ENCODE data around the gene FBLN1.
"Not testable (repeated sequence)": the region's sequence is repeated elsewhere in the genome, so short reads cannot be mapped to it uniquely, and the experiment has no call there.

The FBLN1 gene

DNA sequence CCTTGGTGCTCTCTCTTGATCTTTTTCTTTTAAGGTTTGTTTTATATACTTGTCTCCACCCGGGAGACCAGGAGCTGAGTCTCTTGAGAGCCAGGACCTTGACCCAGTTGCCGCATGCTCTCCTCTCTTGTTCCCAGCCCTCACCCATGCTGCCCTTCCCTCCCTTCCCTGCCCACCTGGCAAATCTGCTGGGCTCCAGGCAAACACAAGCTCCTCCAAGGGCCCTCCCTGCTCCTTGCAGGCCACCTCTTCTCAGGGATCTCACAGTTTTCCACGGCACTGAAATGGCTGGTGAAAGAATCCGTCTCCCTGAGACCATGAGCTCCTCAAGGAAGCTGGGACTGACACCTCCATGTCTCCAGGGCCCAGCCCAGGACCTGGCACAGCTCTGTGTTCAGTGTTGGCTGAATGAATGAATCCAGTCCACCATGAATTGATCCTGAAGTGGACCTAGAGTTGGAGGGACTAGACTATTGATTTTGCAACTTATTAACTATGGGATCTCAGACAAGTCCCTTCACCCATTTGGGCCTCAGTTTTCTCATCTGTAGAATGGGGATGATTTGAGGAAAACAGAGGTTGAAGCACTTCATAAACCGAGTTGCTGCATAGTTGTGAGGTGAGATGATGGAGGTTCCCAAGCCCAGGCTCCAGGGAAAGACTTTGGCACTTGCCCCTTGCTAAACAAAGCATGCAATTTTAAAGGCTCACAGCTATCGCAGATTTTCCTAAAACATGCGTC is 25.1 kb upstream of the FBLN1 start:
- no peak for DNase-seq

DNA sequence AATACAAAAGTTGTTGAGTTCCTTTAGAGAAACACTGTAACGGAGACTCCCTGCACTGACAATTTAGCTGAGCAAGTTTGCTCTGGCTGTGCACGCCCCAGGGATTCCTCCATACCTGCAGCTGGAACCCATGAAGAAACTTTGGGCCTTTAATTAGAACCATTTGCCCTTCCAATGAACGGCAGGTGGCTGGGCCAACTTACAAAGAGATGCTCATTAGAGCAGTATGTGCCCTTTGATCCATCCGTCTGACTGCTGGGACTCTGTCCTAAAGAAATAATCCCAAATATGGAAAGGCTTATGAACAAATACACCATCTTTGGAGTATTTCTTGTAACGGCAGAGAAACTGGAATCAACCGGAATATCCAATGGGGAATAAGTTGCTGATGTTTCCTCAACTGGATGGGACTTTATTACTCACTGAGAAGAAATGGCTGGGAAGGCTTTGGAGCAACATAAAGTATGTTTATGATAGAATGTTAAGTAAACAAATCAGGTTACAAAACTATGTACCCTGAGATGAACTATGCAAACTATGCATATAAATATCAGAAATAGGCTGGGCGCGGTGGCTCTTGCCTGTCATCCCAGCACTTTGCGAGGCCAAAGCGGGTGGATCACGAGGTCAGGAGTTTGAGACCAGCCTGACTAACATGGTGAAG is 24.4 kb upstream of the FBLN1 start:
- DNase-seq = no peak

DNA sequence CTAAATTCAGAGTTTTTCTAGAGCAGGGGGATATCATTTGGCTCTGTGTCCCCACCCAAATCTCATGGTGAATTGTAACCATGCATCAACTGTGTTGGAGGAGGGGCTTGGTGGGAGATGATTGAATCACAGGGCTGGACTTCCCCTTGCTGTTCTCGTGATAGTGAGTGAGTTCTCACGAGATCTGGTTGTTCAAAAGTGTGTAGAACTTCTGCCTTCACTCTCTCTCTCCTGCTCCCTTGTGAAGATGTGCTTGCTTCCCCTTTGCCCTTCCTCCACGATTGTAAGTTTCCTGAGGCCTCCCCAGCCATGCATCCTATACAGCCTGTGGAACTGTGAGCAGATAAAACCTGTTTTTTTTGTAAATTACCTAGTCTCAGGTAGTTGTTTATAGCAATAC is 22.0 kb upstream of the FBLN1 start:
- no peak for DNase-seq

DNA sequence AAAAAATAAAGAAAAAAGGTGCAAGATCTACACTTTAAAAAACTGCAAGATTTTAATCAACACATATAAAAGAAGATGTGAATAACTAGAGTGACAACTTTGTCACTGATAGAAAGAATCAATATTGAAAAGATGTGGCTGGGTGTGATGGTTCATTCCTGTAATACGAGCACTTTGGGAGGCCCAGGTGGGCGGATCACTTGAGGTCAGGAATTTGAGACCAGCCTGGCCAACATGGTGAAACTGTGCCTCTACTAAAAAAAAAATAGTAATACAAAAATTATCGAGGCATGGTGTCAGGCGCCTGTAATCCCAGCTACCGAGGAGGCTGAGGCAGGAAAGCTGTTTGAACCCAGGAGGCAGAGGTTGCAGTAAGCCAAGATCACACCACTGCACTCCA is 21.0 kb upstream of the FBLN1 start:
- no peak for DNase-seq

DNA sequence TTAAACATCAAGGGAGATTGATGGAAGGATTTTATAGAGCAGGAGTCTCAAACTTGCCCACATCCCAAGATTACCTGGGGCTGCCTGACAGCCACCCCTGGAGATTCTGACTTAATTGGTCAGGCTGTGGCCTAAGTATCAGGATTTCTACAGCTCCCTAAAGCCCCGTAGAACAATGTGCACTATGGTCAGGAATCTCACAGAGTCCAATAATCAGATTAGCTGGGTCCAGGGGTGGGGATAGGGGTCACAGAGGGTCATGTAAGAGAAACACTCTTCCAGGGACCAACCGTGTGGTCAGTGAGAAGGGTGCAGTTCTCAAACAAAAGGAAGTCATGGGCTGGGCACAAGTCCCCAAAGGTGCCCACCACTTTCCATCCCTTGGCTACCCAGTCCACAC is 20.5 kb upstream of the FBLN1 start:
- DNase-seq = no peak

DNA sequence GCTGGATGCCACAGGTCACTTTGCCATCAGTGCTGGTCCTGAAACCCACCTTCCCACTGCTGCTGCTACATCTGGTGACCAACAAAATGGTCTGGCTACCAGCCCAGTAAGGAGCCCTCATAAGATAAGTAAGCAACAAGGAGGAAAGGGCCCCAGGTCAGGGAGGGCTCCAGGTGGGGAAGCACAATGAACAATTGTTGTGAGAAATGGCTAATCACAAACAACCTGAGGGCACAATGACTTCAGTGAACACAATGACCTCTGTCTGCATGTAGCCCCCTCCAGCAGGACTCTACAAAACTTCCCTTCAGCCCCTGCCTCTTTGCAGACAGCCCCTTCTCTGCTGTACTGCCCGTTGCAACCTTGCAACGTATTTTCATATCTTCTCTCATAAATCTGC is 19.4 kb upstream of the FBLN1 start:
- no peak for DNase-seq

DNA sequence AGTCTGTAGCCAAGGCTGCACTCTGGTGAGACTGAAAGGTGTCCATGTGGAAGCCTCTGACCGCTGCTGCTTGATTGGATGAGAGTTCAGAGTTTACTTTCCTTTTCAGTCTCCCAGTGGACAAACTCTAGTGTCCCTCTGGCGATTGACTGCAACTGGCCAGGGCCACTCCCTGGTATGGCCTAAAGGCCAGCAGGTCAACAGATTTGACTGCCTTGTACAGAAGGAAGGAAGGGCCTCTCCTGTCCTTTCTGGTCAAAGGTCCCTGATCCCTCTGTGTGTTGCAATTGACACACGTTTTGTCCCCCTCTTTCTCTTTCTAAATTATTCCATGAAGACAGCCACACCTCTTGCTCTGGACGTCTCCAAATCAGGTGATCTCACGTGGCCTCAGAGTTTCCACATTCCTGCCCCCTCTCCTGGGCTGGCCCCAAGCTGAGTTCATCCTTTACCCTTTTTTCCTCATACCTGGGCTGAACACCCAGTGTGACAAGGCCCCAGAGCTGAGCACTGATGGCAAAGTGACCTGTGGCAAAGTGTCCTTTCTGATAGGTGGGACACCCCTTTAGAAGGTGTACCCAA is 18.7 kb upstream of the FBLN1 start:
- DNase-seq = no peak

DNA sequence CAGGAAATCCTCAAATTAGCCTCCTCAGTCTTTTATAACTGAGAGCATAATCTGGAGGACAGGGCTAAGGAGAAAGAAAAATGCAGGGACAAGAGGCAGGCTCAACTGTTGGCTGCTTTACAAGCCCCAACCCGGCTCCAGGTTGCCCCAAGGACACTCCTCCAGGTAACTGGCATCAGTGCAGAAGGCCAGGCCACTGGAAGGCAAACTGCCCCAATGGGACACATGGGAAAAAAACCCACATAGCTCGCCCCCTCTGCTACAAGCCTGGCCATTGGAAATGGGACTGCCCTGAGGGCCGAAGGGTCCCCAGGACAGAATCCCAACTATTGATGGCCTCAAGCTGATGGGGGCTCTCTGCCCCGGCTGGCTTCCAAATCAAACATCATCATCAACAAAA is 17.9 kb upstream of the FBLN1 start:
- DNase-seq = no peak

DNA sequence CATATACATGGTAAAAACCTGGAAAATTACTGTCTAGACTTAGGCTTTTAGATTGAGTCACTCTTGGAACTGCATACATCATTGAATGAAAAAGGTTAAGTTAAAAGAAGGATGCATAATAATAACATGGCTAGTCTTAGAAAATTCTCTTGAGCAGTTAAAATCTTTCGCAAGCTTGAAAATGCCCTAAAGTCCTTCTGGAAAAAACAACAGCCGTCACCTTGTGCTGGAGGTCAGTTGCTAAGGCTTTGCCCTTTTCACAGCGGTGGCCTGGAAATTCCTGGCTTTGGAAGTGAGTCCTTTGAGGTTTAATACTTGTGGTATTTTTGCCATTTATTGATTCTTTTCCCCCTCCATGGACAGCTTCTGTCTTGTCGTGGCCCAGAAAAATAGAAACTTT is 17.4 kb upstream of the FBLN1 start:
- no peak for DNase-seq

DNA sequence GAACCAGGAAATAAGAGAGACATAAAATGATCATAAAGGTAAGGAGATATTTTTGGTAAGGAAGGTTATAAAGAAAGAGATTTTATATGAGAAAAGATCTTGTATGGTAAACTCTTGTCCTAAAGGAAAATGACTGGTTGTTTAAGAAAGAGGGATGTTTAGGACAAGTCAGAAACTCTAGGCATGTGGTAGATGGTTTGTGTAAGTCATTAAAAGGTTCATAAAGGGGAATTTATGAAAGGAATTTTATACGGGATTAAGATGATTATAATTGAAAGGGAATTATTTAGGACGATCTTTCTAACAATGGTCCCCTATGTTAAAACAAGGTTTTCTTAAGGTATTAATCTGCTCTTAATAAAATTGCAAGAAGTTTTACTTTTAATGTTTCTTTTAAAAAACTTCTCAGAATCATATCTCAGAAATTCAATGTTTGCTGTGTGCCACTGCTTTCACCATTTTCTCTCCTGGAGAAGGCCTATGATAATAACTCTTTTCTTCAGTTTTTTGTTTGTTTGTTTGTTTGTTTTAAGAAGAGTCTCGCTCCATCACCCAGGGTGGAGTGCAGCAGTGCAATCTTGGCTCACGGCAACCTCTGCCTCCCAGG is 13.8 kb upstream of the FBLN1 start:
- DNase-seq = no peak

DNA sequence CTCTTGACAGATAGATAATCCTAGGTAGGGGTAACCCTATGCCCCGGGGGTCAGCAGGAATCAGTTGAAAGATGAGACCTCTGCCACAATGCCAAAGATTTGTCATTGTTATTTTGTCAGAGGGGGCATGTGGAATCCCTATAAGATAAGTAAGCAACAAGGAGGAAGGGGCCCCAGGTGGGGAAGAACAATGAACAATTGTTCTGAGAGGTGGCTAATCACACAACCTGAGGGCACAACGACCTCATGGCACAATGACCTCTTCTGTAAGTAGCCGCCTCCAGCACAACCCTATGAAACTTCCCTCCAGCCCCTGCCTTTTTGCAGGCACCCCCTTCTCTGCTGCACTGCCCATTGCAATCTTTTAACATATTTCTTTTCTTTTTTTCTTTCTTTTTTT is 11.8 kb upstream of the FBLN1 start:
- no peak for DNase-seq

DNA sequence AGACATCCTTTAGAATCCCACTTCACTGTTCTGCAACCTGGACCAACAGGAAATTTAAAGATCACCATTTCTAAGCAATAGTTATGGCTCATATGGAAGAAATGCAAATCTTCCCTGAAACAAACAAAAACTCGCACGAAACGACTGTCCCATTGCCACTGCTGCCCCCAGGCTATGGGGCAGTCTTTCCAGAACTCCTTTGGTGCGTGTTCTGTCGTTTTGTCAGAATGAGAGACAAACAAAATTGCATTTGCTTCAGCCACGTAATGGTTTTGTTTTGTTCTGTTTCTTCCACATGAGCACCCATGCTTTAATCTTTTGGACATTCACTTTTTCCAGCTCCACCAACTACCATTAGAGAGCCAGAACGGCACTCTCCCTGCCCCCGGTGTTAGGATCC is 10.8 kb upstream of the FBLN1 start:
- DNase-seq = no peak

DNA sequence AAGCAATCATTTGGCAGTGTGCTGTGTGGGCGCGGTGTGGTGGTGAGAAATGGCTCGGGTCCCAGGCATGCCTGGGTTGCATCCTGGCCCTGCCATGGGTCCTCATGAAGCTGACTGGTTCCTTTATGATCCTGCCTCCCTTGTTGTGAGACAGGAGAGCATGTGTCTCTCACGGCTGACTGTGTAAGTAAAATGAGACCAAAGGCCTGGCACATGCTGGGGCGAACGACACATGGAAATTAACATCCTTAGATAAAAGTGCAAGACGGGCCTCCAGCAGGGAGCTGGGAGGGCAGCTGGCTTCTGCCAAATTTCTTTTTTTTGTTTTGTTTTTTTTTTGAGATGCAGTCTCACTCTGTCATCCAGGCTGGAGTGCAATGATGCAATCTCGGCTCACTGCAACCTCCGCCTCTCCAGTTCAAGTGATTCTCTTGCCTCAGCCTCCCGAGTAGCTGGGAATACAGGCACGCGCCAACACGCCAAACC is 9.4 kb upstream of the FBLN1 start:
- no peak for DNase-seq

DNA sequence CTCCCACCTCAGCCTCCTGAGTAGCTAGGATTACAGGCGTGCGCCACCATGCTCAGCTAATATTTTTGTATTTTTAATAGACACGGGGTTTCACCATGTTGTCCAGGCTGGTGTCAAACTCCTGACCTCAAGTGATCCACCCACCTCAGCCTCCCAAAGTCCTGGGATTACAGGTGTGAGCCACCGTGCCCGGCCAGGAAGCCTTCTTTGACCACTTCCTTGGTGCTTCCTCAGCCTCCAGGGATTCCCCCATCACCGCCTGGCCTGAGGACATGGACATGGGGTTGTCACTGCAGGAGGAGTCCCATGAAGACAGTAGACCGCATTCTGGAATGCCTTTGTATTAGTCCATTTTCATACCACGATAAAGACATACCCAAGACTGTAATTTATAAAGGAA is 8.4 kb upstream of the FBLN1 start:
- not testable (repeated sequence) for DNase-seq

DNA sequence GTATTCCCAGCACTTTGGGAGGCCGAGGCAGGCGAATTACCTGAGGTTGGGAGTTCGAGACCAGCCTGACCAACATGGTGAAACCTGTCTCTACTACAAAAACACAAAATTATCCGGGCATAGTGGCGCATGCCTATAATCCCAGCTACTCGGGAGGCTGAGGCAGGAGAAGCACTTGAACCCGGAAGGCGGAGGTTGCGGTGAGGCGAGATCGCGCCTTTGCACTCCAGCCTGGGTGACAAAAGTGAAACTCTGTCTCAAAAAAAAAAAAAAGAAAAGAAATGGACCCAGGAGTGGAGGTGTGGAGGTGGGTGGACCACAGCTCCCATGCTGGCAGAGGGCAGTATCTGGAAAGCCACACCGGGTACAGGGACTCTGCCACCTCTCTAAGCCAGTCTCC is 7.1 kb upstream of the FBLN1 start:
- not testable (repeated sequence) for DNase-seq

DNA sequence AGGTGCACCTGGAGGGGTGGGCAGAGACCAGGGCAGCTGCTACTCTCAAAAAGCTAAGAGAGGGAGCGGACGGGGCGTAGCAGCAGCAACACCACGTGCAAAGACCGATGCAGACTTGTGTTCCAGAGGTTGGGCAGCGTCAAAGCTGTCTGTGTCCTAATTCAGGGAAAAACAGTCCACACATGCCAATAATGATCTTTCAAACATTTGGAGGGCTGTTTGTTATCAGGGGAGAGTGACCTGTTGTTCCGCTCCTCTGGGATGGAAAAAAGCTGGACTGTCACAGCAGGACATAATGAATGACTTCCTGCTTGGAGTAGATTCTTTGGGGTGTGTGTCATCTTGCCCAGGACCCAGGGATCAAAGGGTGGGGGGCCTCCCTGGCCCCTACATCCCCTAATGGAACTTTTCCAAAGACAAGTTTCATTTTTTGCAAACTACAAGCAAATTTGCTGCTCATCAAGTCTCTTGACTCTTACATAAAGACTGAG is 6.2 kb upstream of the FBLN1 start:
- no peak for DNase-seq

DNA sequence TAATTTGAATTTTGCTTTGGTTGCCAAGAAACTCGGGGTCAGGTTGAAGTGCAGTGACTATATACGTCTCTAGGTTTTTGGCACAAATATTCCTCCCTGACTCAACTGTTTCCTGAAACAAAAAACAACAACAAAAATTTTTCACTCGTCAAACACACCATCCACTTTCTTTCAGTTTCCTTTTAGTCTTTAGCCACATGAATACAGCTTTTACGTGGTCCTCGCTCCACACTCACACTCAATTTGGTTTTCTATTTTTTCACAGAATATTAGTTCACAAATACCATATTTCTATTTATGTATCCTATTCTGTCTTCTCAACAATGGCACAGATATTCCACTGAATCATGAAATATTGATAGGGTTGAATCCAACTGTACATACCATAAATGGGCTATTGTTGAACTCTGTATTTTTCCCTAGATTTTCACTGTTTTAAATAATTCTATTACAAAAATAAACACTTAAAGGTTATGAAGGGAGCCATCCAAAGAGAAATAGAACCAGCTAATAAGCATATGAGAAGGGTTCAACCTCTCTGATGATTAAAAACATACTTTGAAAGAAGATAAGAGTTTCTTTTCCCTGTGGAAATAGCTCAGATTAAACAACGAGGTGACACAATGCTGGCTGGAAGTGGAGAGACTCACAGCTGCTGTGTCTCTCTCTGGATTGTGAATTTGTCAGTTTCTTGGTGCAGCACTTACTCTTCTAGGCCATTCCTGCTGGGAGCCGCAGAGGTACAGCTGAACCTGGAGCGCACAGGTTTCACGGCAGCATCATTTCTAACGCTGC is 5.1 kb upstream of the FBLN1 start:
- DNase-seq = no peak

DNA sequence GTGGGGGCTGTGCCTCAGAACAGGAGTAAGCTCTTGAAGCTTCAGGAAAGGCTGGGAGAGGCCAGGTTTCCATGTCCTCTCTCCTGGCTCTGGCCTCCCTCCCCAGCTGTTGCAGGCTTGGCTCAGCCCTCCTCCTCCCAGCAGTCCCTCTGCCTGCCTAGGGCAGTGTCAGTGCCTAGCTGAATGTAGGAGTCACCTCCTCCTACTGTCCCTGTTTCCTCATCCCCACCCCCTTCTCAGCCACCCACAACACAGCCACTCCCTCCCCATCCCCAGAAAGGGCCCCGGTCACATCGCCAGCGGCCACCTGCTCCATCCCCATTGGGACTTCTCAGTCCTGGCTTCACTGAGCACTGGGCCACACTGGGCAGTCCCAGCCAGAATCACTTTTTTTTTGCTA is 2.9 kb upstream of the FBLN1 start:
- DNase-seq = no peak

DNA sequence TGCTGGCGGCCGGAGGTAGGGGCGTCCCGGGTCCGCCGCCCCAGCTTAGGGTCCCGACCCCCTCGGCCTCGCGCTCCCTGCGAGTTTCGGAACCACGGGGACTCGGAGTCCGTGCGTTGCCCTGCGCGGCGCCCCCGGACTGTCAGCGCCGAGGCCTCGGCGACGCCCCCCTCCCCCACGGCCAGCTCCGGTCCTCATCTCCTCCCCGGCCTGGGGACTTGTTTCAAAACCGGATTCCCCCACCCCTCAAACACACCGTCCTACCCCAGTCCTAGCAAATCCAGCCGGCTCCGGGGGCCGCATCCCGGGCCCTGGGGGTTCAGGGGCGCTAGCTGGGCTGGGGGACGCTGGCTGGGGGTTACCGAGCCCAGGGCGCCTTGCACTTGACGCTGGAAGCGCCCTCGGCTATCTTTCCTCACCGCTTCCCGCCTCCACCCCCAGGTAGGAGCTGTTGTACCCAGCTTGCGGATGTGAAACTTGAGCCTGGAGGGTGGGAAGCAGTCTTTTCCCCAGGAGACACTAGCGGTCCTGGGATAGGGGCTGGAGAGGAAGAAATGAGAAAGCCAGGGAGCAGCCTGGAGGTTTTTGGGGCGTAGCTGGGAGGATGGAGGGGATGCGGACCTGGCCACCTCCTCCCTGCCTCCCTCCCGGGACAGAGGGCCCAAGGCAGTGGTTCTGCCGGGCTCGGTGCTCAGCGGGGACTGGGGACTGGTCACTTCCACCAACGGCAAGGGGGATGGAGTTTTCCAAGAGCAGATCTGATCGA is 550 bp downstream of the FBLN1 start:
- DNase-seq = no peak

DNA sequence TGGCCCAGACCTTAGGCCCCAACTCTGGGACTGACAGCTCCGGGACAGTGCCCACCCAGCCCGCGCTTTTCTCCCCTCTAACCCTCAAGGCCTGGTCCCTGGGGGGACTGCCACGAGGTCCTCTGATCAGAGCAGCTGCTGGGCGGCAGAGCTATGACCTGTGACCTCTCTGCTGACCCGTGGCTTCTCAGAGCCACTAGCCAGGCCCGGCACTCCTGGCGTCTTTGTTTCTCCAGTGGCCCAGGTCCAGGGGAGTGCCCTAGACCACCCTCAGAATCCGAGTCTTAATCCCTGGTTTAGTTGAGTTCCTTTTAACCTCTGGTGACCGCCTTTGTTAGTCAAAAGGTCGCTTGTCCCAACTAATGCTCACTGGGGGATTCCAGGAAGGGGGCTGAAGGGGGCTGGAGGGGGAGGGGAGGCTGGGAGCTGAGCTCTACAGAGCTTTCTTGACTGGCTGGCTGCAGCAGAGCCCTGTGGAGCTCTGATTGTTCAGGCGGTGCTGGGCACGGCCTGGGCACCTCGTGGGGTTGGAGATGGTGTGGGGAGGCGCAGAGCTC is 1.2 kb downstream of the FBLN1 start:
- no peak for DNase-seq

Measured in SW 1271 (cell line).